Measurements from ENCODE around the gene THRB. TPM values are rescaled to one million over a fixed set of nuclear protein-coding genes. Genes with fewer than 3 reads are reported as not detected.
A peak's percentile ranks its signal among the peaks of the same experiment; 100 is the strongest.
"Not testable (repeated sequence)": the region's sequence is repeated elsewhere in the genome, so short reads cannot be mapped to it uniquely, and the experiment has no call there.

Gene THRB
- total RNA-seq, 1 experiment from 2014 or later = 2.6 TPM

DNA sequence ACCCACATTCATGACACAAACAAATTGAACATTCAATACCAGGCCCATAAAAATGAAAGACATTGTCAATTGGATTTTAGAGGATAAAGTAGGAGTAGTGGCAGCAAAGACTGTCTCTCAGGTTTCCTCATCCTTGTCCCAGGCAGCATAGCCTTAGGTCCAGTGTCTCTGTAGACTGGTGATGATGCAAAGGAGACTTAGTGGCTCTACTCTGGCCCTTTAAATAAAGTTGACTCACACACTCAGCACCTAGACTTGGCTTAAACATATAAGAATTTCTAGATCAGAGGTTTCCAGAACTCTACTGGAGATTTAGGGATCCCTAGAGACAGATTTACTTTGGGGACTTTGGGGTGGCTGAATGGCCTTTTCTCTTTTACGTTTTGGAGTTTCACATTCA, 382.9 kb downstream of the THRB start:
- no peak for DNase-seq (ENCODE audit: low read depth)

DNA sequence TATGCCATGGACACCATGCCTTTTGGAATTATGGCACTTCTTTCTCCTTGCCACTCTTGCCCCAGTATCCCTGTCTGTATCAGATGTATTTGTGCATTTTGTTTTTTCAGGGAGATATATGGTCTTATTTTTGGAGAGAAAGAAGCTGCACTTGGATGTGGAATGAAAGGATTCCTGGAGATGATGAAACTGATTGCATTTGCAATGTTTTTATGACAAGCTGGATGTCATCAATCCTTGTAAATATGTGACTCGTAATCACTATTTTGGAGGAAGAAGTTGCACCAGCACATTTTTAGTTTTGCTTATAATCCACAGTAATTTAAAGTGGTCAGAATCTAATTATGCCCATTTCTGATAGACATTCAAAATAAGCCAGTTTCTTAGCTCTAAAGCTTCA, 384.6 kb downstream of the THRB start:
- DNase-seq (ENCODE audit: low read depth) = no peak

DNA sequence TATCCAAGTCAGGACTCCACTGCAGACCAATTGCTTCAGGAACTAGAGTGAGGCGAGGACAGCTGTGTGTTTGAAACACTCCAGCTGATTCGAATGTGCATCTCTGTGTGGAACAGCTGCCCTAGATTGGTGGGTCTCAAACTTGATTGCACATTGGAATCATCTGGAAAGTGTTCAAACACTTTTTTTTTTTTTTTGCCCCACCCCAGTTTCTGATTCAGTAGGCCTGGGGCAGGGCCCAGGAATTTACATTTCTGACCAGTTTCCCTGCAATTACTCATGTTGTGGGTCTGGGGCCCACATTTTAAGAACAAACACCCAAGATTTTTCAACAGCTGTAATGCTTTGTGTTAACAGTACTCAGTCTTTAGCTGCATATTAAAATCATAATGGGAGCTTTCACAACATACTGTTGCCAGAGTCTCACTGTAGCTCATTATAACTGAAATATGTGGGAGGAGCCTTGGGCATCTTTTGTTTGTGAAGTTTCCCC, 392.9 kb downstream of the THRB start:
- DNase-seq (ENCODE audit: low read depth) = peak; percentile 86

DNA sequence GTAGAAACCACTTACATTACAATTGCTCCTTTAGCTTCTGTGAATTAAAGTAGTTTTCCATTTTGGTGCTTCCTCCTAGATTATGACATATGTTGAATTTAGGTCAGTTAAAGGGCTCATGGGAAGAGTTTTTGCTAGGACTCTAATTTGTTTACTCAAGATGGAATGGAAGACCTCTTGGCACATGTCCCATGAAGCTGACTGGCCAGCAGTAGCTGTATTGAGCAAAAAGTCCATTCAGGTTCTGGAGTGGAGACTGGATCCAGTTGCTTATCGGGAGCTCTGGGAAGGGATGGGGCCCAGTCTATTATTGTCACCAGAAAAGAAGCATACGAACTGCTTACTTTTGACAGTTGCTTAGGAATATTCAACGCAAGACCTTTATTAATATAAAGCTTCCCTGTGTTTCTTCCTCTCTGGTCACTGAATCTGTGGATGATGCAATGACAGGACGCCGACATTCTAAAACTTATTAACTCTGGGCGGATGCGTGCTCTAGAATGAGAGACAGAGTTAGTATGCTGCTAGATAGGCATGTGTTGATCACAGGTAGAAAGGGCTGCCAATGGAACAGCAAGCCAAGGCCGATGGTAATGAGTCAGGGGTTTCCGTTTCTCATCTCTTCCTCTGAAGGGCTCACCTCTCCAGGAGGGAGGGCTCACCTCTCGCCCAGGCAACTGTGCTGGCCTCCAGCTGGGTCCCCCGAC, 393.8 kb downstream of the THRB start:
- no peak for DNase-seq (ENCODE audit: low read depth)

DNA sequence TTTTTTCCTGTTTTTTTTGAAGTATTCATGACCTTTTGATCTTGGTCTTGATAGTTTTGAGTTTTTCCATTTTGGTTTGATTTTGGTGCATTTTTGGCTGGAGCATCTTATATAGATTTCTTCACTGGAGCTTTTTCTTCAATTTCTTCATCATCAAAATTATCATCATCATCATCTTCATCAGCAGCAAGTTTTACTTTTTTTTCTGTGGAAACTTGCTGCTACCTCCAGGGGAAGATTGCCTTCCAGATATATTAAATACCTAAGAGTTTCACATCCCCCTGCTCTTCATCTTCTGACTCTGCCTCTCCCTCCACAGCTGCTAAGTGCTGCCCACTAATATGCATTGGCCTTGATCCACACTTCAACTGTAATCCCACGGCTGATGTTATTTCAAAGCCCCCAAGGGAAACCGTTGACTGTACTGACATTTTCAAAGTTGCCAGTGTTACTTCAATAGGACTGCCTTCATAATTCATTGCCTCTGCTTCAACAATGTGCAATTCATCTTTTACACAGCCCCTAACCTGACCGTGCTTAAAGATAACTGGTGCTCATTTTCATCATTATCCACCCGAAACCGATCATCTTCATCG, 397.9 kb downstream of the THRB start:
- DNase-seq (ENCODE audit: low read depth) = peak; percentile 68

DNA sequence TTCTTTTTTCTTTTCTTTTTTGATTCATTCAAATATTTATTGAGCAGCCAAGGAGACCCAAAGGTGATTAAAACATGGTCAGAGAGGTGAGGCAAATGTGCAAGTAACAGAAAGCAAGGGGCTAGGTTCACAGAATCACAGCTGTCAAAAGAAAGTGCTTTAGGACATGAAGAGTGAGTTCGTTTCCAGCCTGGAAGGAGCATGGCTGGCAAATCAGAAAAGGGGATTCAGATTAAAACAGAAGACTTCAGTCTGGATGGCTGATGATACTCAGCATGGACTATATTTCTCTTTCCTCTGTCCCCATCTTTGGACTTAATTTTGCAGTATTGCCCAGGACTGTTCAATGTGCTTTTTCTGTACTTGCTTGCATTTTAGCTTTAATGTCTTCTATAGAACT, 398.4 kb downstream of the THRB start:
- DNase-seq (ENCODE audit: low read depth) = no peak

DNA sequence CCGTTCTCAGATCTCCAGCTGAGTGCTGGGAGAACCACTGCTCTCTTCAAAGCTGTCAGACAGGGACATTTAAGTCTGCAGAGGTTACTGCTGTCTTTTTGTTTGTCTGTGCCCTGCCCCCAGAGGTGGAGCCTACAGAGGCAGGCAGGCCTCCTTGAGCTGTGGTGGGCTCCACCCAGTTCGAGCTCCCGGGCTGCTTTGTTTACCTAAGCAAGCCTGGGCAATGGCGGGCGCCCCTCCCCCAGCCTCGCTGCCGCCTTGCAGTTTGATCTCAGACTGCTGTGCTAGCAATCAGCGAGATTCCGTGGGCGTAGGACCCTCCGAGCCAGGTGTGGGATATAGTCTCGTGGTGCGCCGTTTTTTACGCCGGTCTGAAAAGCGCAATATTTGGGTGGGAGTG, 399.8 kb downstream of the THRB start:
- not testable (repeated sequence) for DNase-seq (ENCODE audit: low read depth)

DNA sequence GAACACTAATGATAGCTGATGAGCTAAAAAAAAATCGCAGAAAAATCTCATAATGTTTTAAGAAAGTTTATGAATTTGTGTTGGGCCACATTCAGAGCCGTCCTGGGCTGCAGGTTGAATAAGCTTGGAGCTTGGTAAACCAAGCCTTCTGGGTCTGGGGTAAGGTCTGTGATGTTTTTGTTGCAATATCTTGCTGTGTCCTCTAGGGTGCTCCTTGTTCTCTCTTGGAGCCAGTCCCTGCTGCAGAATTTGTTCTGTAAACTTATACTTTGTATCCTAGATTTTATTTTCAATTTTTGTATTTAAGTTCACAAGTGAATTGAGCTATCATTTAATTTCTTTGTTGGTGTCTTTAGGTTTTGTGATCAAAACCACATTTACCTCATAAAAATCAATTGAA, 405.9 kb downstream of the THRB start:
- peak; percentile 45 for DNase-seq (ENCODE audit: low read depth)

DNA sequence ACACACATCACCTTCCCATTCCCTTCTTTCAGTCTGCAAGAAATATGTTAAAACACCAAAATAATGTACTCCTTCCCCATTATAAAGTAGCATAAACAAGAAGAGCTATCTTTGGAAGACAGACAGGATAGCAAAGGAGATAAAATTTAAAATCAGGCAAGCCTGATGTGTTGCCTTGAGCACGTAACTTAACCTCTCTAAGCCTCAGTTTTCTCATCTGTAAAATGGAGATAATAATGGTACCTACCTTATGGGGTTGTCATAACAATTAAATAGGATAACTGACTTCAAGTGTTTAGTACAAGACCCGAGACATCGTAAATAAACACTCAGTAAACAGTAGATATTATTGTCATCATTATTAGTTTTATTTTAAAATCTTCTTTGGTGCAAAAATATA, 407.2 kb downstream of the THRB start:
- DNase-seq (ENCODE audit: low read depth) = no peak

DNA sequence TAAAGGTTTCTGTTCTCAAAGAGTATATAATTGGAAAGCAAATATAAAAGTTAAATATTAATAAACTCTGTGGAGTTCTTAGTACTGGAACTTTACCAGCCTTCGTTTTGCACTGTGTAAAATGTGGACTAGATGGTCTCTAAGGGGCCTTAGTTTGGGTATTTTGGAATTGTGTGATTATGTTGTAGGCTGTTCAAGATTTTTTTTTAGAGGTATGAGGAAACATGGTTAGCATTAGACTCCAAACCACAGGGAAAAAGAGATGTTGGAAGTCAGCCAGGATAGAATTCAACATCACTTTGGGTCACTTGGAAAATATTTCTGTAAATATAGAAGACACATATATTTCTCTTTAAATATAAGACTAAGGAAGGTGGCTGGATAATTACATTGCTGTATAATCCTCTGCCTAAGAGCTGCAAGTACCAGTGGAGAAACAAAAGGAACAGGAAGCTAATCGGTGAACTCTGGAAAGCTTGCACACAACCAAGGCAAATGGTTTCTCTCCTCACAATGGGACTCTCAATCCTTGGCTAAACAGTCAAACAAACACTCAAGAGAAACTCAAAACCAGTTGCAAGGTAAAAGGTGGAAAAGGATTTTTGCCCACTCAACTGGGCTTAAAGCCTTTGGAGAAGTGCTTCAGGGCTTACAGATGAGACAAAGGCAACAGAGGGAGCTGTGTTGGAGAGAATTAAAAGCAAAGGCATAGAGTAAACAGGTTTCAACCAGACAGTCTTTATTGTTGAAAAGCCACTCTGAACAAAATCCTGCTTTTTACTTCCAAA, 407.8 kb downstream of the THRB start:
- no peak for DNase-seq (ENCODE audit: low read depth)

DNA sequence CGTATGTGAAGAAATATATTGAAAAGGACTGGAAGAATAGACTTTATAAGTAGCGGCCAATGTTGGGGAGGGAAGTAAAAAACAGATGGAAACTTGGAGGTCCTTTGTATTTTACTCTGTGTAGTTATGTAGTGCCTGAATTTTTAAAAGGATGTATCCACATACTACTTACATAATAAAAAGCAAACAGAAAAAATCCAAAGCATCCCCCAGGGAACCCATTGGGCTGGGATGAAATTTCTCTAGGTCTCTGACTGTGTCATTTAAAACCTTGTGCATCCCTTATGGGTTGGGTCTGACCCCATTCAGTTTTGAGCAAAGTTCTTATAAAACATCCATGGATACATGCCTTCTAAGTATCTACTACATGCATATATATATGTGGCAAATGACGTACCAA, 408.4 kb downstream of the THRB start:
- no peak for DNase-seq (ENCODE audit: low read depth)

DNA sequence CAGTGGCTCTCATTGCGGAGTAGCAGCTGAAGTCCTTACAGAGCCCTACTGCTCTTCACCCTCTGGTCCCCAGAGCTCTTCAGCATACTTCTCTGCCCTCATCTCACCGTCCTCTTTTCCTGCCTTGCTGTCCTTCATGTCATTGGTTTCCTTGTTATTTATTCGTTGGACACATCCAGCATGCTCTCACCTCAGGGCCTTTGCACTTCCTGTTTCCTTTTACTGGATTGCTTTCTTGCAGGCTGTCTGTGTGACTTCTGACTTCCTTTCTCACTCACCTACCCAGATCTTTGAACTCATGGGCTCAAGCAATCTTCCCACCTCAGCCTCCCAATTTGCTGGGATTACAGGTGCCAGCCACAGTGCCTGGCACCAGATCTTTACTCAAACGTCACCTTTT, 422.5 kb downstream of the THRB start:
- DNase-seq (ENCODE audit: low read depth) = no peak

DNA sequence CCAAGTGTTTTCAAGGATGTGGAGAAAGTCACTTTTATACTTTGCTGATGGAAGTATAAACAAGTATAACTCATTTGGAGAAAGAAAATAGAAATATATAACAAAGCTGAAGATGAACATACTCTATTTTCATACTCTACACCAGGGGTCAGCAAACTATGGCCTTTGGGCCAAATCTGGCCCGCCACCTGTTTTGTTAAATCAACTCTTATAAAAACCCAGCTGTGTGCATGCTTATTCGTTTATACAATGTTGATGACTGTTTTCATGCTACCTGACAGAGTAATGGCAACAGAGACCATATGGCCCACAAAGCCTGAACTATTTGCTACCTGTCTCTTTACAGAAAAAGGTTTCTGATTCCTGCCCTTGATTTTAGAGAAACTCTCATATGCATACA, 425.6 kb downstream of the THRB start:
- DNase-seq (ENCODE audit: low read depth) = peak; percentile 64

DNA sequence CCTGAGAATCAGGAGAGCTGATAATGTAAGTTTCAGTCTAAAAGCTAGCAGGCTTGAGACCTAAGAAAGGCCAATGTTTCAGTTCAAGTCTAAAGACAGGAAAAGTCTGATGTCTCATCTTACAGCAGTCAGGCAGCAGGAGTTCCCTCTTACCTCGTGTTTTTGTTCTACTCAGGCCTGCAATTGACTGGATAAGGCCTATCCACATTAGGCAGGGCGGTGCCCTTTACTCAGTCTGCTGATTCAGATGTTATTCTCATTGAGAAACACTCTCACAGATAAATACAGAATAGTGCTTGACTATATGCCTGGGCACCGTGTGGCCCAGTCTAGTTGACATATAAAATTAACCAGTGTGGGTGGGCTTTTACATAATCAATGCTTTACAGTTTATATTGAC, 427.2 kb downstream of the THRB start:
- peak; percentile 18 for DNase-seq (ENCODE audit: low read depth)

Measured in LHCN-M2 (cell line).